ENCODE results near the gene SLC35E1.

DNA sequence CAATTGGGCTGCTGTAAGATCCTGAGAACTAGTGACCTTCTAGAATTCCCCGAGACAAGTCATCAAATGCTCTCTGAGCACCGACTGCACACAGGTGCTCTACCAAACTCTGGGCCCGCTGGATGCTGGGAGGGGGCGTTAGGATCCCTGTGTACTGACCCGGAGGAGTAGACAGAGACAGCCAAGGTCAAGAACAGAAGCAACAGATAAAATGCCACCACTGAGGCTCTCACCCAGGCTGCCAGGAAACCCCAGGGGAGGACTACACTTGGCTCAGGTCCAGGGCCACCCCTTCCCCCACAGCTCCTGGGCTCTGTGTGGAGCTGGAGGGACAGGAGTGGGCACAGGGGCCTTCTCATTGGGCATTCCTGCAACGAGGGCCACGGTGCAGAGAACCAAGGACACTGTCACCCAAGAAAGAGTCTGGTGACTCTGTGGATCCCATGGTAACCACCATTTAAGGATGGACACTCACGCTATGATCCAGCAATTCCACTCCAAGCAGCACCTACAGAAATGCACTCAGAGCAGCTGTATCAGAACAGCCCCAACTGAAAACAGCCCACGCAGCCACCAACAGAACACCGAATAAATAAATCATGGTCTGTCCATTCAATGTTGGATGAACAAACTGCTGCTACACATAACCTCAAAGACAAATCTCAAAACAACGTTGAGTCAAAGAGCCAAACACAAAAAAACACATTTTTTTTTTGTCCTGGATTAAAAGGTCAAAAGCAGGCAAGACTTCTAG lies 16.8 kb upstream of the SLC35E1 start:
- TF ChIP-seq, protein P1, sequence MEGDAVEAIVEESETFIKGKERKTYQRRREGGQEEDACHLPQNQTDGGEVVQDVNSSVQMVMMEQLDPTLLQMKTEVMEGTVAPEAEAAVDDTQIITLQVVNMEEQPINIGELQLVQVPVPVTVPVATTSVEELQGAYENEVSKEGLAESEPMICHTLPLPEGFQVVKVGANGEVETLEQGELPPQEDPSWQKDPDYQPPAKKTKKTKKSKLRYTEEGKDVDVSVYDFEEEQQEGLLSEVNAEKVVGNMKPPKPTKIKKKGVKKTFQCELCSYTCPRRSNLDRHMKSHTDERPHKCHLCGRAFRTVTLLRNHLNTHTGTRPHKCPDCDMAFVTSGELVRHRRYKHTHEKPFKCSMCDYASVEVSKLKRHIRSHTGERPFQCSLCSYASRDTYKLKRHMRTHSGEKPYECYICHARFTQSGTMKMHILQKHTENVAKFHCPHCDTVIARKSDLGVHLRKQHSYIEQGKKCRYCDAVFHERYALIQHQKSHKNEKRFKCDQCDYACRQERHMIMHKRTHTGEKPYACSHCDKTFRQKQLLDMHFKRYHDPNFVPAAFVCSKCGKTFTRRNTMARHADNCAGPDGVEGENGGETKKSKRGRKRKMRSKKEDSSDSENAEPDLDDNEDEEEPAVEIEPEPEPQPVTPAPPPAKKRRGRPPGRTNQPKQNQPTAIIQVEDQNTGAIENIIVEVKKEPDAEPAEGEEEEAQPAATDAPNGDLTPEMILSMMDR (conservative IDR thresholded peaks at IDR 0.05; ENCODE audit: low read depth, low read length), result no peak
- TF ChIP-seq EZH2 (IDR thresholded peaks at IDR 0.05; ENCODE audit: low read length, unreplicated experiment), result no peak

All from PC-3 (cell line).